H1 (cell line): ENCODE results near the gene DHRS3. TPM values are rescaled to one million over a fixed set of nuclear protein-coding genes. Genes with fewer than 3 reads are reported as not detected.

Source experiments
- CTCF ChIA-PET: fragments of 300-600 bp; sonication (Branson Sonifier 250); formaldehyde crosslinking; loops from one replicate; lab custom pipeline; 2021; ENCODE audit not compliant: partially characterized antibody; lab: Charles Lee
- POLR2A ChIA-PET: fragments of 300-600 bp; sonication (Branson Sonifier 250); formaldehyde crosslinking; loops from one replicate; lab custom pipeline; 2021; ENCODE audit warnings: inconsistent platforms; ENCODE audit not compliant: partially characterized antibody; lab: Charles Lee
- DNase-seq, 2 experiments: peaks; one replicate each; pipeline versions ENCODE4 v3.0.0 to v3.0.0-alpha.2; 2010 to 2022; ENCODE audit warnings: low spot score in 2 of 2, low read depth in 1 of 2, mixed read lengths in 1 of 2
- FAIRE-seq: peaks from 2 replicates; lab custom pipeline; 2011; peaks lifted over from hg19 to GRCh38; lab: Jason Lieb, UNC
- H2AFZ ChIP-seq: 2 replicates; pipeline ENCODE4 v1.8.1; 2012; ENCODE audit warnings: low read length, inconsistent platforms
- H2AK5ac ChIP-seq: 2 replicates; pipeline ENCODE4 v1.6.1; 2013; ENCODE audit warnings: low read depth, low read length
- H2BK120ac ChIP-seq: replicated peaks from 2 replicates; pipeline ENCODE3; 2013; ENCODE audit warnings: low read depth, low read length, inconsistent platforms
- H2BK12ac ChIP-seq: 2 replicates; pipeline ENCODE4 v1.6.1; 2013; ENCODE audit warnings: low read depth, low read length
- H2BK15ac ChIP-seq: 2 replicates; pipeline ENCODE4 v1.6.1; 2013; ENCODE audit warnings: low read length
- H2BK20ac ChIP-seq: 2 replicates; pipeline ENCODE4 v1.6.1; 2013; ENCODE audit warnings: low read length
- H2BK5ac ChIP-seq: 2 replicates; pipeline ENCODE4 v1.6.1; 2013; ENCODE audit warnings: low read depth, low read length
- H3K14ac ChIP-seq: 2 replicates; pipeline ENCODE4 v1.6.1; 2013; ENCODE audit warnings: inconsistent platforms; ENCODE audit not compliant: insufficient read length
- H3K18ac ChIP-seq: 2 replicates; pipeline ENCODE4 v1.6.1; 2013; ENCODE audit warnings: low read length; ENCODE audit errors: extremely low read depth
- H3K23ac ChIP-seq: 2 replicates; pipeline ENCODE4 v1.6.1; 2013; ENCODE audit warnings: inconsistent platforms; ENCODE audit not compliant: insufficient read length
- H3K23me2 ChIP-seq: 2 replicates; pipeline ENCODE4 v1.6.1; 2013; ENCODE audit warnings: low read depth, low read length
- H3K27ac ChIP-seq: 2 replicates; pipeline ENCODE4 v1.6.1; 2011; ENCODE audit warnings: low read depth, low read length, inconsistent platforms
- H3K27me3 ChIP-seq, 4 experiments: replicated peaks in 1 of 4; 1 replicate in 1 of 4; 2 replicates in 3 of 4; pipeline versions ENCODE4 v1.6.1 to v1.8.1; 2011 to 2013; ENCODE audit warnings: low read length in 3 of 4, mild to moderate bottlenecking in 3 of 4, inconsistent platforms in 2 of 4, mixed read lengths in 2 of 4, moderate library complexity in 1 of 4; ENCODE audit not compliant: control insufficient read depth in 3 of 4, insufficient read depth in 3 of 4; ENCODE audit errors: extremely low read depth in 1 of 4
- H3K36me3 ChIP-seq, 4 experiments: 2 replicates each; pipeline versions ENCODE4 v1.6.1 to v1.8.1; 2011 to 2013; ENCODE audit warnings: mild to moderate bottlenecking in 4 of 4, low read length in 3 of 4, moderate library complexity in 2 of 4, control low read depth in 1 of 4, inconsistent platforms in 1 of 4; ENCODE audit not compliant: insufficient read depth in 4 of 4, control insufficient read depth in 2 of 4
- H3K4ac ChIP-seq: replicated peaks from 2 replicates; pipeline ENCODE3; 2013; ENCODE audit warnings: low read length, low read depth, mixed read lengths, inconsistent platforms; ENCODE audit not compliant: insufficient read length
- H3K4me1 ChIP-seq, 4 experiments: replicated peaks in 1 of 4; 1 replicate in 1 of 4; 2 replicates in 3 of 4; pipeline versions ENCODE4 v1.6.1 to v1.8.1; 2011 to 2013; ENCODE audit warnings: low read length in 3 of 4, inconsistent platforms in 2 of 4, mixed read lengths in 1 of 4; ENCODE audit not compliant: insufficient read depth in 4 of 4, control insufficient read depth in 3 of 4
- H3K4me2 ChIP-seq, 2 experiments: 2 replicates each; pipeline versions ENCODE4 v1.6.1 to v1.8.1; 2011 to 2013; ENCODE audit warnings: low read depth in 2 of 2, low read length in 2 of 2, control low read depth in 1 of 2, inconsistent platforms in 1 of 2, mild to moderate bottlenecking in 1 of 2; ENCODE audit not compliant: insufficient read depth in 1 of 2
- H3K4me3 ChIP-seq, 4 experiments: fragments of 200-600, 300-600 bp in 1 of 4; sonication (generic), shearing (Covaris generic), sonication (Bioruptor Twin) in 1 of 4; 2 replicates each; pipeline versions ENCODE4 v1.5.1 to v1.8.1; 2011 to 2016; ENCODE audit warnings: low read length in 4 of 4, low read depth in 3 of 4, control low read depth in 2 of 4, inconsistent platforms in 2 of 4, mild to moderate bottlenecking in 2 of 4, mixed read lengths in 1 of 4, moderate library complexity in 1 of 4; ENCODE audit not compliant: insufficient read depth in 2 of 4; ENCODE audit errors: extremely low read depth in 1 of 4
- H3K56ac ChIP-seq: replicated peaks from 2 replicates; pipeline ENCODE3; 2013; ENCODE audit warnings: low read depth, mild to moderate bottlenecking, mixed read lengths, low read length, inconsistent platforms; ENCODE audit not compliant: insufficient read length
- H3K79me1 ChIP-seq: 2 replicates; pipeline ENCODE4 v1.6.1; 2013; ENCODE audit warnings: low read depth, low read length, control low read depth
- H3K79me2 ChIP-seq, 2 experiments: 2 replicates each; pipeline versions ENCODE4 v1.6.1 to v1.8.1; 2012 to 2013; ENCODE audit warnings: low read length in 2 of 2, mild to moderate bottlenecking in 2 of 2, inconsistent platforms in 1 of 2; ENCODE audit not compliant: insufficient read depth in 2 of 2, control insufficient read depth in 1 of 2
- H3K9ac ChIP-seq, 4 experiments: replicated peaks in 1 of 4; 1 replicate in 1 of 4; 2 replicates in 3 of 4; pipeline versions ENCODE4 v1.6.1 to v1.8.1; 2011 to 2013; ENCODE audit warnings: low read depth in 3 of 4, low read length in 3 of 4, control low read depth in 2 of 4, mild to moderate bottlenecking in 2 of 4, moderate library complexity in 2 of 4, inconsistent platforms in 1 of 4; ENCODE audit errors: extremely low read depth in 1 of 4
- H3K9me3 ChIP-seq, 2 experiments: 2 replicates each; pipeline versions ENCODE4 v1.6.1 to v1.8.1; 2012 to 2013; ENCODE audit warnings: mild to moderate bottlenecking in 2 of 2, moderate library complexity in 2 of 2, control low read depth in 1 of 2, inconsistent platforms in 1 of 2, low read depth in 1 of 2, low read length in 1 of 2, mixed read lengths in 1 of 2; ENCODE audit not compliant: insufficient read depth in 2 of 2
- H4K20me1 ChIP-seq, 2 experiments: replicated peaks in 1 of 2; 2 replicates each; pipeline versions ENCODE3 to v1.8.1; 2011 to 2013; ENCODE audit warnings: inconsistent platforms in 2 of 2, low read length in 2 of 2, mild to moderate bottlenecking in 1 of 2; ENCODE audit not compliant: insufficient read depth in 2 of 2, control insufficient read depth in 1 of 2
- H4K5ac ChIP-seq: 2 replicates; pipeline ENCODE4 v1.6.1; 2013; ENCODE audit warnings: low read length, low read depth, mixed read lengths, inconsistent platforms; ENCODE audit not compliant: insufficient read length
- H4K8ac ChIP-seq: 2 replicates; pipeline ENCODE4 v1.8.0; 2013; ENCODE audit warnings: mild to moderate bottlenecking, moderate library complexity, low read length, inconsistent platforms; ENCODE audit not compliant: insufficient read depth; ENCODE audit errors: extremely low read depth
- H4K91ac ChIP-seq: replicated peaks from 2 replicates; pipeline ENCODE3; 2013; ENCODE audit warnings: low read length, mixed read lengths, inconsistent platforms; ENCODE audit not compliant: insufficient read length
- CHD2 ChIP-seq: IDR thresholded peaks from 2 replicates; pipeline ENCODE4 v1.6.1; 2012; ENCODE audit warnings: low read length, improper control_type of control experiment
- GABPA ChIP-seq: IDR thresholded peaks from 2 replicates; pipeline ENCODE4 v1.6.1; 2011; ENCODE audit warnings: mild to moderate bottlenecking, low read length, moderate library complexity, borderline replicate concordance; ENCODE audit not compliant: insufficient read depth
- HDAC6 ChIP-seq: IDR thresholded peaks from one replicate; pipeline ENCODE4 v1.7.1; 2012; ENCODE audit warnings: low read depth, mild to moderate bottlenecking, inconsistent platforms, low read length, moderate library complexity
- NRF1 ChIP-seq: IDR thresholded peaks from 2 replicates; pipeline ENCODE4 v1.6.1; 2011; ENCODE audit warnings: mild to moderate bottlenecking, low read depth, low read length, improper control_type of control experiment
- PHF8 ChIP-seq: fragments of 200-600 bp; sonication (generic); conservative IDR thresholded peaks from 2 replicates; pipeline ENCODE4 v1.7.1; 2012; ENCODE audit warnings: low read depth, mild to moderate bottlenecking, inconsistent platforms, low read length, moderate library complexity
- POLR2AphosphoS5 ChIP-seq: IDR thresholded peaks from 2 replicates; pipeline ENCODE4 v1.6.1; 2011; ENCODE audit warnings: low read depth, low read length
- USF2 ChIP-seq: IDR thresholded peaks from 2 replicates; pipeline ENCODE4 v1.6.1; 2011; ENCODE audit warnings: low read length, improper control_type of control experiment
- WGBS, 2 experiments: shearing (Covaris generic) in 1 of 2; methylation state at CpG; one replicate each; pipeline versions ENCODE4 v1.1.6 to v1.1.7; 2013 to 2015; ENCODE audit warnings: low lambda C conversion rate in 2 of 2, mixed read lengths in 2 of 2, inconsistent platforms in 1 of 2, low coverage in 1 of 2, missing lambda C conversion rate in 1 of 2; ENCODE audit not compliant: insufficient replicate concordance in 2 of 2, insufficient coverage in 1 of 2, insufficient read length in 1 of 2; ENCODE audit errors: extremely low coverage in 1 of 2, missing lambda C conversion rate in 1 of 2; 5-methylcytosine and 5-hydroxymethylcytosine counted together
- polyA plus RNA-seq, 7 experiments: library from polyadenylated mRNA; depleted of rRNA in 3 of 7; stranded (reverse) in 5 of 7; unstranded in 2 of 7; fragments of >200 nt in 5 of 7; fragments of 200-250 nt in 2 of 7; gene quantifications; 1 replicate in 5 of 7; 2 replicates in 1 of 7; 4 replicates in 1 of 7; pipeline versions ENCODE4 v1.2.1 to v1.2.3, GENCODE V29; 2011 to 2013; ENCODE audit warnings: missing spikeins in 2 of 7, mixed read lengths in 2 of 7
- total RNA-seq: library from RNA; stranded (reverse); fragmentation: NEBNext Ultra II Directional; extraction: Animal tissue kit (Norgen Biotek cat#: 25700); gene quantifications from 2 replicates; pipeline ENCODE4 v1.2.1, GENCODE V29; 2021
- TF ChIP-seq, protein P1 (sequence below): IDR thresholded peaks from 2 replicates; pipeline ENCODE4 v1.6.1; 2012; ENCODE audit warnings: inconsistent platforms

Gene DHRS3
- total and polyA plus RNA-seq, 2 of the 8 experiments (the other 6 are each of a cell fraction or from before 2014, with no cell fraction given), result 32.5 to 36.4 TPM

DNA sequence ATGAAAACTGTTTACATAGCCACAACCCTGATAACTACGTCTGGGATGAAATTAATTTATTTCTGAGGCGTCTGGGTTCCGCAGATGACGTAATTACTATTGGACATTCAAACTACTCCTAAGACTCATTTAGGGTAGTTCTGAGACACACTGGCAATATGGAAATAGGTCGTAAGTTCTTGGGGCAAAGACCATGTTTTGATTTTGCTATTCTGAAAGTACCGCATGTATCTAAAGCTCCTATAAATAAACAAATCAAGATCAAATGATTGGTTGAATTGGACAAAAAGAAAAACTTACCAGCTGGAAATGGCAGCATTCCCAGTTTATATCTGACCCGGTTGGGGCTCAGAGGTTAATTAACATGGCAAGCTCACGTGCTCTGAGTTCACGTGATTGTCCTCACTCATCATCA is 74.3 kb downstream of the DHRS3 start:
- WGBS, 2 experiments, result 95% methylated on average over 9 of the region's 9 CpGs; no CpG with 5 or more reads in 1 of the 2 experiments
- Histone ChIP-seq H3K27ac (no peak overlapping the region), H3K27me3 (peaks cover 0 to 5% (median 0%) of the 10 kb centered on the region in 4 experiments; a peak in 1 of 7 replicates), H3K4me3 (no peak overlapping the region), H2BK15ac (no peak overlapping the region), H2BK120ac (no peak overlapping the region), H3K23me2 (peaks cover 4% of the 10 kb centered on the region; the same call in 1 of the 2 replicates), H3K23ac (no peak overlapping the region), H2BK5ac (no peak overlapping the region), H3K79me1 (no peaks in the 10 kb centered on the region), H3K9me3 (no peaks in the 10 kb centered on the region), H4K20me1 (no peaks in the 10 kb centered on the region), H4K91ac (no peak overlapping the region), H3K9ac (no peak overlapping the region), H3K14ac (no peak overlapping the region), H2BK20ac (no peak overlapping the region), H3K56ac (no peak overlapping the region), H2AK5ac (no peak overlapping the region), H3K79me2 (no peaks in the 10 kb centered on the region), H3K18ac (no peak overlapping the region), H3K36me3 (no peaks in the 10 kb centered on the region), H4K8ac (no peak overlapping the region), H2AFZ (no peak overlapping the region), H3K4ac (no peak overlapping the region), H2BK12ac (no peak overlapping the region), H3K4me1 (peaks cover 0 to 18% (median 9%) of the 10 kb centered on the region in 4 experiments; a peak in 6 of 7 replicates), H4K5ac (no peak overlapping the region), H3K4me2 (no peak overlapping the region)
- POLR2A ChIA-PET, result no interaction called here
- no peak for DNase-seq
- FAIRE-seq, result no peak
- CTCF ChIA-PET, result no interaction called here
- TF ChIP-seq HDAC6 (no peak), NRF1 (no peak), POLR2AphosphoS5 (no peak), GABPA (no peak), USF2 (no peak), PHF8 (no peak), CHD2 (no peak)
- TF ChIP-seq, protein P1, sequence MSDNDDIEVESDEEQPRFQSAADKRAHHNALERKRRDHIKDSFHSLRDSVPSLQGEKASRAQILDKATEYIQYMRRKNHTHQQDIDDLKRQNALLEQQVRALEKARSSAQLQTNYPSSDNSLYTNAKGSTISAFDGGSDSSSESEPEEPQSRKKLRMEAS, result no peak
